CD8-positive, alpha-beta memory T cell (primary cell): ENCODE results near the gene IGF1. TPM values are rescaled to one million over a fixed set of nuclear protein-coding genes. Genes with fewer than 3 reads are reported as not detected.

Experiments used
- CTCF ChIA-PET: fragments of 350-600 bp; sonication (Branson Sonifier 250); formaldehyde crosslinking; loops from one replicate; lab custom pipeline; 2021; ENCODE audit warnings: antibody characterized with exemption; lab: Charles Lee
- POLR2A ChIA-PET: fragments of 350-600 bp; sonication (Branson Sonifier 250); formaldehyde crosslinking; loops from one replicate; lab custom pipeline; 2021; ENCODE audit warnings: antibody characterized with exemption; lab: Charles Lee
- DNase-seq, 5 donors: peaks; one replicate each; pipeline versions ENCODE4 v3.0.0 to v3.0.0-alpha.2; 2020 to 2022; ENCODE audit warnings: mixed read lengths in 1 of 5
- H3K27ac ChIP-seq: one replicate; pipeline ENCODE4 v1.7.0; 2013; ENCODE audit warnings: low read depth, mild to moderate bottlenecking, low read length, moderate library complexity
- H3K27me3 ChIP-seq: 2 replicates; pipeline ENCODE4 v1.7.0; 2013; ENCODE audit warnings: low read length, mild to moderate bottlenecking; ENCODE audit not compliant: insufficient read depth, poor library complexity, severe bottlenecking
- H3K36me3 ChIP-seq: 2 replicates; pipeline ENCODE4 v1.7.0; 2013; ENCODE audit warnings: mild to moderate bottlenecking, low read length, moderate library complexity; ENCODE audit not compliant: insufficient read depth
- H3K4me1 ChIP-seq: 2 replicates; pipeline ENCODE4 v1.7.0; 2013; ENCODE audit warnings: mild to moderate bottlenecking, low read length, moderate library complexity; ENCODE audit not compliant: insufficient read depth
- H3K4me3 ChIP-seq: 2 replicates; pipeline ENCODE4 v1.7.0; 2013; ENCODE audit warnings: mild to moderate bottlenecking, low read length
- H3K9me3 ChIP-seq: 2 replicates; pipeline ENCODE4 v1.7.0; 2013; ENCODE audit warnings: mild to moderate bottlenecking, low read length
- H3K27ac Mint-ChIP-seq, 8 donors: one replicate each; pipeline ENCODE4 v1.8.0; 2020 to 2021; ENCODE audit warnings: mixed read lengths in 8 of 8, mild to moderate bottlenecking in 6 of 8, inconsistent platforms in 3 of 8, moderate library complexity in 3 of 8
- H3K27me3 Mint-ChIP-seq, 2 donors: one replicate each; pipeline ENCODE4 v1.8.0; 2020 to 2021; ENCODE audit warnings: mixed read lengths in 2 of 2, mild to moderate bottlenecking in 1 of 2, moderate library complexity in 1 of 2
- H3K36me3 Mint-ChIP-seq, 3 donors: one replicate each; pipeline ENCODE4 v1.8.0; 2020 to 2021; ENCODE audit warnings: mixed read lengths in 3 of 3, inconsistent platforms in 1 of 3, mild to moderate bottlenecking in 1 of 3
- H3K4me1 Mint-ChIP-seq, 3 donors: one replicate each; pipeline ENCODE4 v1.8.0; 2020 to 2021; ENCODE audit warnings: mixed read lengths in 3 of 3, inconsistent platforms in 1 of 3, mild to moderate bottlenecking in 1 of 3
- H3K4me3 Mint-ChIP-seq, 7 donors: one replicate each; pipeline ENCODE4 v1.8.0; 2020 to 2021; ENCODE audit warnings: mixed read lengths in 7 of 7, mild to moderate bottlenecking in 6 of 7, moderate library complexity in 4 of 7, inconsistent platforms in 2 of 7
- H3K9me3 Mint-ChIP-seq, 5 donors: one replicate each; pipeline ENCODE4 v1.8.0; 2020 to 2022; ENCODE audit warnings: mixed read lengths in 5 of 5, mild to moderate bottlenecking in 3 of 5, moderate library complexity in 2 of 5, inconsistent platforms in 1 of 5
- polyA plus RNA-seq: library from polyadenylated mRNA; unstranded; fragments of 300-500 nt; fragmentation: Illumina TruSeq; gene quantifications from one replicate; pipeline ENCODE4 v1.2.3, GENCODE V29; 2021
- total RNA-seq, 2 experiments: library from RNA; stranded (reverse); gene quantifications; one replicate each; pipeline ENCODE4 v1.2.3, GENCODE V29; 2021

IGF1 gene
- total and polyA plus RNA-seq, 3 experiments from 2014 or later, result 0.28 to 1.4 TPM; not detected in 1

DNA sequence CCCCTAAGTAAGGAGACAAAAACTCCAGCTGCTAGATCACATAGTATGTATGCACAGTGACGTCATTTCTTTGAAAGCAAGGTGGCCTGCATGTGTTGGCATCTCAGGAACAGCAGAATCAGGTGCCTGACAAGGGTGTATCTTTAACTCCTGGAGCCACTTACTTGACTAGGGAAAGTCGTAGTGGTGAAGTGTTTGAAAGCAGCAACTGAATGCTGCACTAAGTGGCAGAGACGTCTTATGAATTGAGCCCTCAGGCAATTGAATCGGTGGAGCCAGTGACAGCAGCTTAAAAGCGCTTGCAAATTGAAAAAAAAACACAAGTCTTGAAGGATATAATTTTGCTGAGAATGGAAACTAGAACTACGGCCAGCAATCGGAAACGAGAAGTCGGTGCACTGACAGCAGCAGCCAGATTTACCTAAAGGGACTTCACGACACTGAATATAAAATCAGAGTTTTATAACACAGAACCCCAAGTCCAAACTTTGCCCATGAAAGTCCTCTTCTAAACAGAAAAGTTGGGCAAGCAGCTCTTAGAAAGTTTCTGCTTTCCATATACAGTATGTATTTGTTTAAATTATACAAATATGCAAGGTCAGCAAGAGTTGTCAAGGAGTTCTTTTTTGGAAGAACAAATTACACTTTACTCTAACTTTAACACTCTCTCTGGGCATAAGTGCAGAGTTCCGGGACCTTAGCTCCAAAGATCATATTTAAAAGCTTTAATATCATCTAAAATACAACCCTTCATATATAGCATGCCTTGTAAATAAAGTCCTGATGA is 1.1 kb downstream of the IGF1 start:
- Mint-ChIP-seq H3K4me1 (peaks cover 2 to 11% (median 10%) of the 10 kb centered on the region in 3 donors), H3K9me3 (no peaks in the 10 kb centered on the region), H3K36me3 (no peaks in the 10 kb centered on the region), H3K4me3 (no peak overlapping the region), H3K27me3 (peaks cover 2 to 11% of the 10 kb centered on the region in 2 donors), H3K27ac (no peak overlapping the region)
- H3K9me3 ChIP-seq, result no peaks in the 10 kb centered on the region
- DNase-seq, result no peak
- H3K27ac ChIP-seq, result peak overlapping the region; percentile 6
- POLR2A ChIA-PET, result interaction anchor here (0.5 to 0.6 kb wide), 2 partner anchors 40 to 650 kb away, joined by 3 to 4 read pairs; no protein-coding TSS in a partner anchor
- no peaks in the 10 kb centered on the region for H3K36me3 ChIP-seq
- H3K4me1 ChIP-seq, result peaks cover 25% of the 10 kb centered on the region
- CTCF ChIA-PET, result interaction anchor here (0.8 to 1.3 kb wide), 2 partner anchors 8 to 9 kb away, joined by 3 read pairs; no protein-coding TSS in a partner anchor
- peak overlapping the region; percentile 11 for H3K4me3 ChIP-seq
- H3K27me3 ChIP-seq, result no peaks in the 10 kb centered on the region

DNA sequence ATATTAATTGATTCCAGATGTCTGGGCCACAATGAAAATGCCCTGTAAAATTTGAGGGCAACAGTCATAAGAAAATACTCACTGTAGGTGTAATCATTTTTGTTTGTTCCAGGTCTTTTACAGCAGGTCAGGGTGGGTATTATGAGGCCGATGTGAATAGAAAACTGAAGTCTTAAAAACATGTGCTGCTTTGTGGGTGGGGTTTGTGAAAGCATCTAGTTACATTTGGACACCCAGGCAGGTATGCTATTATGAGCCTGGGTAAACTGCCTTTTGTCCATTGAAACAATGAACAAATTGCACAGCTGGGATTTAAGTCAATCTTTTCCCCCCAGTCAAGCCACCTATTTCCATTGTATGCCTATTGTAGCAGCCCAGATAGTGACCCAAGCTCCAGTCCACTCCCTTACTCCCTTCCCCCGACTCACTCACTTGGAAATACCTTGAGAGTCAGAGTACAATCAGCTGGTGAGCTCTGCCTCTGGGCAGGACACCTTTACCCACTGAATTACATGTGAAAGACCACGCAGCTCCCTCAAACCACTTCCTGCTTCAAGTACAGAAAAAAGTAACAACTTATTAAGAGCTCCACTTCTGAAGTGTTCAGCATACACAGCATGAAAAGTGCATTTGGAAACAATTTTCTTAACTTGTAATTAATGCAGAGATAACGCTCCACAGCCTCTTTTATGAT is 1.8 kb downstream of the IGF1 start:
- Mint-ChIP-seq H3K9me3 (no peaks in the 10 kb centered on the region), H3K27ac (no peak overlapping the region), H3K36me3 (no peaks in the 10 kb centered on the region), H3K27me3 (peaks cover 2 to 13% of the 10 kb centered on the region in 2 donors), H3K4me3 (no peak overlapping the region), H3K4me1 (peaks cover 2 to 3% (median 3%) of the 10 kb centered on the region in 3 donors)
- Histone ChIP-seq H3K36me3 (no peaks in the 10 kb centered on the region), H3K27me3 (no peaks in the 10 kb centered on the region), H3K9me3 (no peaks in the 10 kb centered on the region), H3K4me1 (peaks cover 25% of the 10 kb centered on the region), H3K27ac (peak overlapping the region; percentile 6), H3K4me3 (peak overlapping the region; percentile 11)
- POLR2A ChIA-PET, result interaction anchor here (0.5 to 0.6 kb wide), 2 partner anchors 39 to 649 kb away, joined by 3 to 4 read pairs; no protein-coding TSS in a partner anchor
- DNase-seq, result peak; percentile 1 to 70 (median 42)
- CTCF ChIA-PET, result interaction anchor here (0.8 to 1.3 kb wide), 2 partner anchors 9 kb away, joined by 3 read pairs; no protein-coding TSS in a partner anchor

DNA sequence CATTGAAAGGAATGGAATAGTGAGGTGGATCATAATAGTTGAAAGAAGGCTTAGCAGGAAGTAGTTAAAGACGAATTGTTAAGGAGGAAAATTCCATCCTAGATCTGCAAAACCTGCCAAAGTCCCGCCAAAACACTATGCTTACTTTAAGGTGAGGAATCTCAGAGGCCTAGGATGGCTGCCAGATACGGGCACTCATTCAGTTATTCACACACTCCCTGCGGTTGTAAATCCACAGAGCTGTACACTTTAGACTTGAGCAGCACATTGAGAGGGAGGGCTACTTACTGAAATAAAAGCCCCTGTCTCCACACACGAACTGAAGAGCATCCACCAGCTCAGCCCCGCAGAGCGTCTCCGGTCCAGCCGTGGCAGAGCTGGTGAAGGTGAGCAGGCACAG is 5.0 kb downstream of the IGF1 start:
- Histone ChIP-seq H3K27me3 (no peaks in the 10 kb centered on the region), H3K9me3 (no peaks in the 10 kb centered on the region), H3K36me3 (no peaks in the 10 kb centered on the region), H3K27ac (no peak overlapping the region), H3K4me1 (peaks cover 20% of the 10 kb centered on the region), H3K4me3 (no peak overlapping the region)
- peaks cover 0 to 2% (median 0%) of the 10 kb centered on the region in 3 donors for H3K4me1 Mint-ChIP-seq
- no peak overlapping the region for H3K4me3 Mint-ChIP-seq
- H3K27me3 Mint-ChIP-seq, result peaks cover 2 to 13% of the 10 kb centered on the region in 2 donors
- no peak overlapping the region for H3K27ac Mint-ChIP-seq
- CTCF ChIA-PET, result interaction anchor here (1.3 kb wide), 1 partner anchor 9 kb away, joined by 4 read pairs; no protein-coding TSS in a partner anchor
- H3K36me3 Mint-ChIP-seq, result no peaks in the 10 kb centered on the region
- POLR2A ChIA-PET, result no interaction called here
- no peaks in the 10 kb centered on the region for H3K9me3 Mint-ChIP-seq
- DNase-seq, result no peak

DNA sequence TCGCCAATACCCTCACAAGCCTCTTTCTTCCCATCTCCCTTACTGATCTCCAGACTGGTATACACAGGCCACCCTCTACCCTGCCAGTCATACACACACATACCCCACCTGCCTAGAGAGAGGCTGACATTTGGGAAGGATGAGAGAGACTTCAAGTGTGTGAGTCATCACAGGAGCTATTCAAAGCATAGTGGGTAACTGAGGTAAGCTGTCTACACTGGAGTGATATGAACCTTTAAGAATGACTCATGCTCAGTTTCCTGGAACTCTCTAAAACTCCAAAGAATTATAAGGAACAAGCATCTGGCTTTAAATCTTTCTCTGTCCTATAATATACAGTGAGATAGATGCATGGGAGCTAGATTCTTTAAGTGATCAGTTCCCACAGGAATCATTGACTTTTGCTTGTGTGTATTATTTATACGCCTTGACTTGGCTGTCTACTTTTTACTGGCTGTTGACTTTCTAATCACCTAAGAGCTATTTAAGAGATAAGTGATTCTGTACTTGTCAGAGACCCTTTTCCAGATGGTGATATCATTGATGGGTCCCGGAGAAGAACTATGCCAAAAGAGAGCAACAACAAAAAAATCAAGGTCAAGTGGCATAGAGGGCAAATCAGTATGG is 5.8 kb downstream of the IGF1 start:
- peaks cover 2 to 13% of the 10 kb centered on the region in 2 donors for H3K27me3 Mint-ChIP-seq
- no peak overlapping the region for H3K4me3 Mint-ChIP-seq
- no peaks in the 10 kb centered on the region for H3K9me3 Mint-ChIP-seq
- Histone ChIP-seq H3K36me3 (no peaks in the 10 kb centered on the region), H3K27me3 (no peaks in the 10 kb centered on the region), H3K4me3 (no peak overlapping the region), H3K27ac (no peak overlapping the region), H3K4me1 (peaks cover 13% of the 10 kb centered on the region), H3K9me3 (no peaks in the 10 kb centered on the region)
- ChIA-PET CTCF (interaction anchor here (1.3 kb wide), 1 partner anchor 10 kb away, joined by 4 read pairs; no protein-coding TSS in a partner anchor), POLR2A (no interaction called here)
- peaks cover 0 to 2% (median 0%) of the 10 kb centered on the region in 3 donors for H3K4me1 Mint-ChIP-seq
- no peaks in the 10 kb centered on the region for H3K36me3 Mint-ChIP-seq
- H3K27ac Mint-ChIP-seq, result peak overlapping the region in 3 of 8 donors; percentile 13 to 44 (median 37)
- DNase-seq, result no peak

DNA sequence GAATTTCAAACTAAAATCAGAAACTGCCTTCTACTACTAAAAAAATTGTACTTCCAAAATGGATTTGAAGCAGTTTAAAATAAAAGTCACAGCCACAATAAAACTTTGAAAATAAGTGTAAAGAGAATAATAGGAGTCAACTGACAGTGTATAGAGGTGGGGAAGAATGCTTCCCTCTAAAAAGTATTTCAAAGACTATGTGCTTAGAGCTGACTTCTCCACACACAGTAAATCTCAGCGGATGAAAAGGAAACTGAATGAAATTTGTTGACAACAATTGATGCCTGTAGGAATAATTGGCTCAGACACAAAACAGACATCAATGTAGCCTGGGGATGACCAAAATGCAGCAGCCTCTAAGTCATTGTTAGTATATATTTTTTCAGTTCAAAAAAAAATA is 7.9 kb downstream of the IGF1 start:
- H3K27me3 ChIP-seq, result no peaks in the 10 kb centered on the region
- POLR2A ChIA-PET, result no interaction called here
- Mint-ChIP-seq H3K4me3 (no peak overlapping the region), H3K9me3 (no peaks in the 10 kb centered on the region), H3K27me3 (peaks cover 2 to 21% of the 10 kb centered on the region in 2 donors), H3K4me1 (no peaks in the 10 kb centered on the region), H3K27ac (no peak overlapping the region), H3K36me3 (no peaks in the 10 kb centered on the region)
- H3K9me3 ChIP-seq, result no peaks in the 10 kb centered on the region
- no peak for DNase-seq
- H3K4me1 ChIP-seq, result no peaks in the 10 kb centered on the region
- H3K36me3 ChIP-seq, result no peaks in the 10 kb centered on the region
- CTCF ChIA-PET, result interaction anchor here (1.5 kb wide), 1 partner anchor 12 kb away, joined by 7 read pairs; no protein-coding TSS in a partner anchor
- no peak overlapping the region for H3K4me3 ChIP-seq
- H3K27ac ChIP-seq, result no peak overlapping the region

DNA sequence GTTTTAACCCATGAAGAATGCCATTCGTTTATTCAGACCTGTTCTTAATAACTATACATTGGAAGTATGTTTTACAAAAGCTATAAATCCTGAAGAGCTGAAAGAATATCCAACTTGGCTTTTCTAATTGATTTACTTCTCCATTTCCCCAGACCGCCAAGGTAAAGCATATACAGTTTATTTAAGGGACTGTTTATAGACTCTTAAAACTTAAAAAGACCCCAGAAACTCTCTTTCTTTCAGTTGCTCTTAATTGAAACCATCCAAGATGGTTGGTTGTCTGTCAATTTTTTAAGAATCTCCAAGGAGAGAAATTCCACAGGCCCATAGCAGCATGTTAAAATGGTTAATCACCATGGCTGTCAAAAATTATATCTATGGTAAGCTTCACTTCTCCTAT is 8.8 kb downstream of the IGF1 start:
- H3K36me3 ChIP-seq, result no peaks in the 10 kb centered on the region
- Mint-ChIP-seq H3K36me3 (no peaks in the 10 kb centered on the region), H3K27ac (no peak overlapping the region), H3K4me3 (no peak overlapping the region), H3K27me3 (peaks cover 0 to 23% of the 10 kb centered on the region in 2 donors), H3K9me3 (no peaks in the 10 kb centered on the region), H3K4me1 (no peaks in the 10 kb centered on the region)
- DNase-seq, result no peak
- no peaks in the 10 kb centered on the region for H3K27me3 ChIP-seq
- ChIA-PET POLR2A (no interaction called here), CTCF (interaction anchor here (1.4 to 1.5 kb wide), 2 partner anchors 12 to 13 kb away, joined by 4 to 7 read pairs; no protein-coding TSS in a partner anchor)
- no peak overlapping the region for H3K27ac ChIP-seq
- no peaks in the 10 kb centered on the region for H3K9me3 ChIP-seq
- H3K4me1 ChIP-seq, result no peaks in the 10 kb centered on the region
- H3K4me3 ChIP-seq, result no peak overlapping the region

DNA sequence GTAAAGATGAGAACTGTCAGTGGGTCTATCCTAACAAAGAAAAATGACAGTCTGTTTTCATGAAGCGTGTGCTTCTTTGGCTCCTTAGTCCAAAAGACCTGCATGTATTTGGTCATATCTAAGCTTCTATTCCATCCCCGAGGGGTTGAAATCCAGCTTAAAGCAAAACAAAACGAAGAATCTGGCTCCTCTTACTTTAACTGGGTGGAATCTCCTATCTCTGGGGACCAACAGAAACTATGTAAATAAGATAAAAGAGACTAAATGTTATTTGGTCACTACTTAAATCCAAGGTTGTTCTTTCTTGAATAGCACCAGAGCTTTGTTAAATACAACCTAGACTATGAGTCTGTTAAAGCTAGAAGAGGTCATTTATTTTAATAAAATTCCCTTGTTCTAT is 9.4 kb downstream of the IGF1 start:
- Histone ChIP-seq H3K27me3 (no peaks in the 10 kb centered on the region), H3K4me1 (no peaks in the 10 kb centered on the region), H3K9me3 (no peaks in the 10 kb centered on the region), H3K36me3 (no peaks in the 10 kb centered on the region), H3K27ac (no peak overlapping the region), H3K4me3 (no peak overlapping the region)
- Mint-ChIP-seq H3K4me1 (no peaks in the 10 kb centered on the region), H3K27ac (no peak overlapping the region), H3K9me3 (no peaks in the 10 kb centered on the region), H3K4me3 (no peak overlapping the region), H3K36me3 (no peaks in the 10 kb centered on the region), H3K27me3 (peaks cover 0 to 27% of the 10 kb centered on the region in 2 donors)
- ChIA-PET CTCF (interaction anchor here (1.4 to 1.5 kb wide), 2 partner anchors 12 to 14 kb away, joined by 4 to 7 read pairs; no protein-coding TSS in a partner anchor), POLR2A (no interaction called here)
- no peak for DNase-seq
